Measurements from ENCODE around the gene TESPA1. TPM values are rescaled to one million over a fixed set of nuclear protein-coding genes. Genes with fewer than 3 reads are reported as not detected.

The TESPA1 gene
- total and polyA plus RNA-seq, 2 of the 8 experiments (the other 6 are each of a cell fraction or from before 2014, with no cell fraction given) = not detected

- Histone ChIP-seq H2BK15ac (ENCODE audit: low read length) (no peak overlapping the region), H2BK12ac (ENCODE audit: low read depth, low read length) (no peak overlapping the region), H3K79me1 (ENCODE audit: low read depth, low read length) (no peaks in the 10 kb centered on the region), H3K23ac (ENCODE audit: insufficient read length) (no peak overlapping the region), H2BK20ac (ENCODE audit: low read length) (no peak overlapping the region), H3K18ac (ENCODE audit: extremely low read depth, low read length) (no peak overlapping the region), H3K9ac (replicated peaks in 1 of 4; ENCODE audit: extremely low read depth in 1 of 4, low read depth in 3 of 4, low read length in 3 of 4) (no peak overlapping the region), H3K23me2 (ENCODE audit: low read depth, low read length) (no peaks in the 10 kb centered on the region), H2AFZ (ENCODE audit: low read length) (no peak overlapping the region), H4K91ac (replicated peaks; ENCODE audit: insufficient read length, low read length) (no peak overlapping the region), H4K8ac (ENCODE audit: extremely low read depth, insufficient read depth, low read length) (no peak overlapping the region), H3K36me3 (ENCODE audit: control insufficient read depth in 2 of 4, insufficient read depth in 4 of 4, low read length in 3 of 4) (no peaks in the 10 kb centered on the region), H4K5ac (ENCODE audit: insufficient read length, low read depth, low read length) (no peak overlapping the region), H3K14ac (ENCODE audit: insufficient read length) (no peak overlapping the region), H3K4me2 (ENCODE audit: insufficient read depth in 1 of 2, low read depth in 2 of 2, low read length in 2 of 2) (no peak overlapping the region), H3K4me1 (replicated peaks in 1 of 4; ENCODE audit: control insufficient read depth in 3 of 4, insufficient read depth in 4 of 4, low read length in 3 of 4) (no peaks in the 10 kb centered on the region), H3K79me2 (ENCODE audit: control insufficient read depth in 1 of 2, insufficient read depth in 2 of 2, low read length in 2 of 2) (no peaks in the 10 kb centered on the region), H4K20me1 (replicated peaks in 1 of 2; ENCODE audit: control insufficient read depth in 1 of 2, insufficient read depth in 2 of 2, low read length in 2 of 2) (no peaks in the 10 kb centered on the region), H2BK120ac (replicated peaks; ENCODE audit: low read depth, low read length) (no peak overlapping the region), H3K27me3 (replicated peaks in 1 of 4; ENCODE audit: control insufficient read depth in 3 of 4, extremely low read depth in 1 of 4, insufficient read depth in 3 of 4, low read length in 3 of 4) (no peaks in the 10 kb centered on the region), H2AK5ac (ENCODE audit: low read depth, low read length) (no peak overlapping the region), H3K9me3 (ENCODE audit: insufficient read depth in 2 of 2, low read depth in 1 of 2, low read length in 1 of 2) (no peaks in the 10 kb centered on the region), H3K4me3 (ENCODE audit: extremely low read depth in 1 of 4, insufficient read depth in 2 of 4, low read depth in 3 of 4, low read length in 4 of 4) (no peak overlapping the region), H2BK5ac (ENCODE audit: low read depth, low read length) (no peak overlapping the region), H3K56ac (replicated peaks; ENCODE audit: insufficient read length, low read depth, low read length) (no peak overlapping the region), H3K4ac (replicated peaks; ENCODE audit: insufficient read length, low read depth, low read length) (no peak overlapping the region), H3K27ac (ENCODE audit: low read depth, low read length) (no peak overlapping the region)
- DNase-seq (ENCODE audit: low read depth in 1 of 2, low spot score in 2 of 2) (no peak), FAIRE-seq (no peak)
- POLR2A ChIA-PET (ENCODE audit: partially characterized antibody) = no interaction called here
- CTCF ChIA-PET (ENCODE audit: partially characterized antibody) = interaction anchor here (0.7 to 1.0 kb wide), 5 partner anchors 9 to 358 kb away, joined by 3 to 4 read pairs (median 3); no protein-coding TSS in a partner anchor
- no peak for TF ChIP-seq SAP30 (IDR thresholded peaks at IDR 0.05; ENCODE audit: insufficient read depth, insufficient replicate concordance, low read length)
- TF ChIP-seq USF2 (IDR thresholded peaks at IDR 0.05; ENCODE audit: low read length) = no peak
- TF ChIP-seq RFX5 (IDR thresholded peaks at IDR 0.05; ENCODE audit: borderline replicate concordance, low read depth, low read length) = no peak
- no peak for TF ChIP-seq RAD21 (IDR thresholded peaks at IDR 0.05 in 1 of 2, conservative IDR thresholded peaks at IDR 0.05 in 1 of 2; ENCODE audit: low read depth in 2 of 2, low read length in 2 of 2)
- no peak for TF ChIP-seq ATF2 (IDR thresholded peaks at IDR 0.05; ENCODE audit: low read length)
- TF ChIP-seq TEAD4 (IDR thresholded peaks at IDR 0.05; ENCODE audit: low read depth, low read length) = no peak
- TF ChIP-seq E2F6 (IDR thresholded peaks at IDR 0.05) = no peak
- no peak for TF ChIP-seq CHD2 (IDR thresholded peaks at IDR 0.05; ENCODE audit: low read length)
- TF ChIP-seq CEBPB (IDR thresholded peaks at IDR 0.05; ENCODE audit: low read depth, low read length) = no peak
- TF ChIP-seq CREB1 (IDR thresholded peaks at IDR 0.05) = no peak
- no peak for TF ChIP-seq EZH2 (IDR thresholded peaks at IDR 0.05; ENCODE audit: low read depth, low read length, severe bottlenecking)
- TF ChIP-seq BCL11A (IDR thresholded peaks at IDR 0.05; ENCODE audit: low read depth in 2 of 2, low read length in 2 of 2) = no peak
These were observed 30.3 kb downstream of the TESPA1 start for GRCh38 chr12:54954228-54954627.
